ENCODE results near the gene GPR137. TPM values are rescaled to one million over a fixed set of nuclear protein-coding genes. Genes with fewer than 3 reads are reported as not detected.

Gene GPR137
- total and polyA plus RNA-seq, 10 of the 15 experiments (the other 5 are each of a cell fraction or from before 2014, with no cell fraction given) = 0.37 to 29.2 (median 13.8) TPM

DNA sequence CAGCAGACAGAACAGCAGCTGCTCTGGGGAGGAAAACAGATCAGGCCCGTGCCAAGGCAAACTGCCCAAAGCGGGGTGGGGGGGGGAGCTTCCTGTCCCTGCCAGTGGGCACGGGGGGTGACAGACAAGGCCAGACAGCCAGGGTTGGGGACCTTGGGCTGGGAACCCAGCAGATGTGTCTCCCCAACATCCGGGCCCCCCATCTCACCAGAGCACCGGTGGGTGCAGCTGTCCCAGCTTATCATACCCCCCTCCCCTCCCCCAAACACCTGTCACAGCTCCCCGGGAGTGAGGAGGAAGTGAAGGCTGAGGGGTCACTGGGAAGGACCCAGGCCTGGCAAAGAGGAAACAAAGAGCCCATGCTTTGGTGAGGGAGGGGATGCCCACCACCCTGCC lies 40.2 kb upstream of the GPR137 start:
- Histone ChIP-seq H3K4me3 (peak overlapping the region; percentile 91), H3K9me3 (replicated peaks; ENCODE audit: control insufficient read depth, insufficient read depth, low read length) (no peaks in the 10 kb centered on the region), H3K4me1 (ENCODE audit: control insufficient read depth, insufficient read depth, low read length) (peaks cover 12% of the 10 kb centered on the region), H3K4me2 (ENCODE audit: control insufficient read depth, insufficient read depth) (peak overlapping the region; percentile 80), H3K79me2 (ENCODE audit: control insufficient read depth, insufficient read depth, low read length) (peaks cover 38% of the 10 kb centered on the region), H3K36me3 (ENCODE audit: control insufficient read depth in 2 of 2, insufficient read depth in 2 of 2, low read length in 1 of 2) (peaks cover 0 to 10% of the 10 kb centered on the region in 2 experiments; a peak in 2 of 4 replicates), H2AFZ (ENCODE audit: control insufficient read depth, low read depth, low read length) (no peak overlapping the region), H4K20me1 (ENCODE audit: control insufficient read depth, insufficient read depth) (no peaks in the 10 kb centered on the region), H3K27me3 (replicated peaks in 1 of 2; ENCODE audit: control insufficient read depth in 2 of 2, insufficient read depth in 2 of 2, low read length in 1 of 2) (no peaks in the 10 kb centered on the region), H3K27ac (ENCODE audit: control insufficient read depth, insufficient read depth) (peak overlapping the region; percentile 90), H3K9ac (ENCODE audit: control insufficient read depth, insufficient read depth, low read length) (peak overlapping the region; percentile 92)
- intact Hi-C loops (cut with micrococcal nuclease; ENCODE audit: unreplicated experiment) (no loop called here), in situ Hi-C loops (cut with MboI) (loop anchor here (25.0 kb wide), 1 partner anchor 1617 kb away; the partner anchor contains the start of genes CFL1, EFEMP2 and MUS81)
- ChIA-PET SMC1A (ENCODE audit: uncharacterized antibody, unreplicated experiment) (interaction anchor here (1.1 to 2.0 kb wide), 3 partner anchors 12 to 41 kb away, joined by 4 to 7 read pairs (median 5); partner anchors contain the start of gene FERMT3), CTCF (interaction anchor here (1.0 to 6.2 kb wide), 7 partner anchors 24 to 60 kb away, joined by 3 to 66 read pairs (median 7); partner anchors contain the start of genes CATSPERZ and FERMT3), POLR2A (interaction anchor here (0.6 to 7.4 kb wide), 11 partner anchors 11 to 60 kb away, joined by 3 to 82 read pairs (median 6); partner anchors contain the start of genes BAD, DNAJC4, ESRRA and FERMT3), RAD21 (ENCODE audit: unreplicated experiment) (interaction anchor here (0.6 to 8.6 kb wide), 6 partner anchors 8 to 110 kb away, joined by 3 to 104 read pairs (median 4); partner anchors contain the start of genes FERMT3, MACROD1 and VEGFB)
- no TSS peak for BruUV-seq (replicated peaks)
- DNase-seq (ENCODE audit: low read depth, low spot score) (no peak), ATAC-seq (no peak), FAIRE-seq (peak; percentile 74)
- WGBS (ENCODE audit: insufficient coverage, insufficient replicate concordance, low lambda C conversion rate, missing lambda C conversion rate) = 3% methylated on average over 4 of the region's 6 CpGs
- no peak for TF ChIP-seq SP1 (IDR thresholded peaks at IDR 0.05; ENCODE audit: low read depth, low read length)
- TF ChIP-seq BCL11A (IDR thresholded peaks at IDR 0.05; ENCODE audit: low read depth, low read length) = 0 out of 2 replicates have a peak, but pooled peaks have one; percentile 8
- 0 out of 2 replicates have a peak, but pooled peaks have one; percentile 35 for TF ChIP-seq TCF12 (IDR thresholded peaks at IDR 0.05; ENCODE audit: low read depth, low read length)
- no peak for TF ChIP-seq MEF2B (IDR thresholded peaks at IDR 0.05; ENCODE audit: partially characterized antibody, poor library complexity, severe bottlenecking)
- TF ChIP-seq NR2F1 (conservative IDR thresholded peaks at IDR 0.05) = 0 out of 2 replicates have a peak, but pooled peaks have one; percentile 13
- peak in 1 of 2 experiments; percentile 53; a peak in 1 of 4 replicates for TF ChIP-seq BHLHE40 (IDR thresholded peaks at IDR 0.05; ENCODE audit: borderline replicate concordance in 1 of 2, low read depth in 2 of 2, low read length in 1 of 2)
- TF ChIP-seq ZBTB40 (IDR thresholded peaks at IDR 0.05; ENCODE audit: borderline replicate concordance) = no peak
- TF ChIP-seq NFXL1 (IDR thresholded peaks at IDR 0.05; ENCODE audit: borderline replicate concordance) = no peak
- TF ChIP-seq LARP7 (IDR thresholded peaks at IDR 0.05) = no peak
- no peak for TF ChIP-seq ZBTB4 (CRISPR knock-in tag; IDR thresholded peaks at IDR 0.05)
- TF ChIP-seq IKZF2 (IDR thresholded peaks at IDR 0.05) = 0 out of 4 replicates have a peak, but pooled peaks of 1 of the 2 experiments have one; percentile 8
- 0 out of 2 replicates have a peak, but pooled peaks have one; percentile 10 for TF ChIP-seq DPF2 (IDR thresholded peaks at IDR 0.05)
- TF ChIP-seq TCF3 (IDR thresholded peaks at IDR 0.05; ENCODE audit: borderline replicate concordance, insufficient read depth, low read depth, low read length) = peak; percentile 63; the same call in 1 of the 2 replicates
- TF ChIP-seq IKZF1 (conservative IDR thresholded peaks at IDR 0.05) = peak; percentile 35; the same call in 1 of the 2 replicates
- no peak for TF ChIP-seq SMAD1 (IDR thresholded peaks at IDR 0.05; ENCODE audit: low read depth, partially characterized antibody)
- TF ChIP-seq SPI1 (IDR thresholded peaks at IDR 0.05; ENCODE audit: borderline replicate concordance, insufficient read depth, low read depth, low read length) = peak; percentile 41; the same call in 1 of the 2 replicates
